ENCODE measurements around the gene NT5E.
A peak's percentile ranks its signal among the peaks of the same experiment; 100 is the strongest.

- TF ChIP-seq, protein P1, sequence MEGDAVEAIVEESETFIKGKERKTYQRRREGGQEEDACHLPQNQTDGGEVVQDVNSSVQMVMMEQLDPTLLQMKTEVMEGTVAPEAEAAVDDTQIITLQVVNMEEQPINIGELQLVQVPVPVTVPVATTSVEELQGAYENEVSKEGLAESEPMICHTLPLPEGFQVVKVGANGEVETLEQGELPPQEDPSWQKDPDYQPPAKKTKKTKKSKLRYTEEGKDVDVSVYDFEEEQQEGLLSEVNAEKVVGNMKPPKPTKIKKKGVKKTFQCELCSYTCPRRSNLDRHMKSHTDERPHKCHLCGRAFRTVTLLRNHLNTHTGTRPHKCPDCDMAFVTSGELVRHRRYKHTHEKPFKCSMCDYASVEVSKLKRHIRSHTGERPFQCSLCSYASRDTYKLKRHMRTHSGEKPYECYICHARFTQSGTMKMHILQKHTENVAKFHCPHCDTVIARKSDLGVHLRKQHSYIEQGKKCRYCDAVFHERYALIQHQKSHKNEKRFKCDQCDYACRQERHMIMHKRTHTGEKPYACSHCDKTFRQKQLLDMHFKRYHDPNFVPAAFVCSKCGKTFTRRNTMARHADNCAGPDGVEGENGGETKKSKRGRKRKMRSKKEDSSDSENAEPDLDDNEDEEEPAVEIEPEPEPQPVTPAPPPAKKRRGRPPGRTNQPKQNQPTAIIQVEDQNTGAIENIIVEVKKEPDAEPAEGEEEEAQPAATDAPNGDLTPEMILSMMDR (IDR thresholded peaks at IDR 0.05) = no peak
- TF ChIP-seq POLR2A (IDR thresholded peaks at IDR 0.05) (peak; percentile 21), EP300 (IDR thresholded peaks at IDR 0.05) (no peak)
These were observed 11.3 kb downstream of the NT5E start for GRCh38 chr6:85460921-85461797.
